SK-N-SH (cell line): Measurements from ENCODE around the gene VSIG10.

Experiments
- CTCF ChIP-seq: fragments of 200-600 bp; sonication (generic); IDR thresholded peaks from 2 replicates; pipeline ENCODE4 v1.6.1; 2017; ENCODE audit warnings: antibody characterized with exemption, mild to moderate bottlenecking, moderate library complexity
- EP300 ChIP-seq, 2 experiments: IDR thresholded peaks; 2 replicates each; pipeline versions ENCODE4 v1.4.0 to v1.6.1; 2012; ENCODE audit warnings: borderline replicate concordance in 1 of 2, low read depth in 1 of 2, low read length in 1 of 2
- MAX ChIP-seq: IDR thresholded peaks from 2 replicates; pipeline ENCODE4 v1.4.0; 2012; ENCODE audit warnings: low read depth
- MXI1 ChIP-seq: IDR thresholded peaks from 2 replicates; pipeline ENCODE4 v1.6.1; 2012; ENCODE audit warnings: mild to moderate bottlenecking, low read depth, low read length, improper control_type of control experiment
- POLR2AphosphoS5 ChIP-seq: IDR thresholded peaks from 2 replicates; pipeline ENCODE4 v1.6.1; 2012; ENCODE audit warnings: low read depth, low read length
- RAD21 ChIP-seq: IDR thresholded peaks from 2 replicates; pipeline ENCODE4 v1.6.1; 2012; ENCODE audit warnings: mild to moderate bottlenecking, low read length
- RCOR1 ChIP-seq: fragments of 150-350 bp; IDR thresholded peaks from 2 replicates; pipeline ENCODE4 v1.6.1; 2017; ENCODE audit warnings: antibody characterized with exemption, low read length
- REST ChIP-seq: IDR thresholded peaks from 2 replicates; pipeline ENCODE4 v1.6.1; 2012; ENCODE audit warnings: mild to moderate bottlenecking, low read depth, low read length, moderate library complexity
- SIN3A ChIP-seq: IDR thresholded peaks from 2 replicates; pipeline ENCODE4 v1.6.1; 2012; ENCODE audit warnings: low read depth, mild to moderate bottlenecking, low read length, moderate library complexity, borderline replicate concordance
- YY1 ChIP-seq: IDR thresholded peaks from 2 replicates; pipeline ENCODE4 v1.4.0; 2012; ENCODE audit warnings: low read depth, mild to moderate bottlenecking
- ZBTB33 ChIP-seq: IDR thresholded peaks from 2 replicates; pipeline ENCODE4 v1.4.0; 2012; ENCODE audit warnings: low read depth, borderline replicate concordance

GRCh38 chr12:118052324-118053070 is 51.3 kb downstream of the VSIG10 start:
- TF ChIP-seq POLR2AphosphoS5 (peak; percentile 62; the same call in 1 of the 2 replicates), CTCF (no peak), REST (no peak; the same call in 1 of the 2 replicates), SIN3A (0 out of 2 replicates have a peak, but pooled peaks have one; percentile 41), MXI1 (no peak), RCOR1 (no peak), ZBTB33 (peak; percentile 72; the same call in 1 of the 2 replicates), RAD21 (no peak), YY1 (no peak), MAX (no peak), EP300 (IDR thresholded peaks at IDR 0.05; ENCODE audit: borderline replicate concordance in 1 of 2, low read depth in 1 of 2, low read length in 1 of 2) (peak in 1 of 2 experiments; percentile 86; a peak in 2 of 4 replicates)
